CD4-positive, alpha-beta T cell treated with Interleukin-17A for 1 hour (primary cell): ENCODE data around the gene UGT1A9.
A peak's percentile ranks its signal among the peaks of the same experiment; 100 is the strongest.
"Not testable (repeated sequence)": the region's sequence is repeated elsewhere in the genome, so short reads cannot be mapped to it uniquely, and the experiment has no call there.

Source experiments
- DNase-seq: peaks from one replicate; pipeline ENCODE4 v3.0.0-alpha.2; 2020

UGT1A9 gene

GRCh38 chr2:233671290-233672161 is at the start of gene UGT1A9:
TSS of gene UGT1A9 (plus strand) at chr2:233671898. CDS start at chr2:233671935, 37 bp downstream.
- DNase-seq, result no peak

GRCh38 chr2:233627331-233628025 is 44.2 kb upstream of the UGT1A9 start:
- no peak for DNase-seq

- not testable (repeated sequence) for DNase-seq
These were observed 35.4 kb upstream of the UGT1A9 start, which contains the start of gene UGT1A10 for GRCh38 chr2:233636306-233636705. TSS of gene UGT1A10 (plus strand) at chr2:233636448. CDS start at chr2:233636523, 75 bp downstream.

- DNase-seq, result no peak
These were observed 32.9 kb upstream of the UGT1A9 start for GRCh38 chr2:233638836-233639235.

- peak; percentile 1 for DNase-seq
These were observed 31.8 kb upstream of the UGT1A9 start for GRCh38 chr2:233639860-233640259.

GRCh38 chr2:233643128-233643527 is 28.6 kb upstream of the UGT1A9 start:
- DNase-seq, result no peak

- not testable (repeated sequence) for DNase-seq
These were observed 25.7 kb upstream of the UGT1A9 start for GRCh38 chr2:233646033-233646432.

- no peak for DNase-seq
These were observed 20.7 kb upstream of the UGT1A9 start for GRCh38 chr2:233650981-233651380.

- DNase-seq, result no peak
These were observed 20.3 kb upstream of the UGT1A9 start for GRCh38 chr2:233651430-233651829.

GRCh38 chr2:233654501-233654900 is 17.2 kb upstream of the UGT1A9 start:
- no peak for DNase-seq

GRCh38 chr2:233655043-233655442 is 16.7 kb upstream of the UGT1A9 start:
- DNase-seq, result no peak

- DNase-seq, result not testable (repeated sequence)
These were observed 15.8 kb upstream of the UGT1A9 start for GRCh38 chr2:233655943-233656342.

- DNase-seq, result no peak
These were observed 15.3 kb upstream of the UGT1A9 start for GRCh38 chr2:233656443-233656842.

- no peak for DNase-seq
These were observed 13.1 kb upstream of the UGT1A9 start for GRCh38 chr2:233658610-233659009.

- DNase-seq, result no peak
These were observed 7.8 kb upstream of the UGT1A9 start for GRCh38 chr2:233663911-233664310.

GRCh38 chr2:233668605-233669260 is 3.0 kb upstream of the UGT1A9 start:
- DNase-seq, result no peak

- DNase-seq, result no peak
These were observed 1.2 kb downstream of the UGT1A9 start for GRCh38 chr2:233672886-233673285.

- DNase-seq, result no peak
These were observed 2.2 kb downstream of the UGT1A9 start for GRCh38 chr2:233673896-233674295.

- no peak for DNase-seq
These were observed 2.6 kb downstream of the UGT1A9 start for GRCh38 chr2:233674314-233674713.

- no peak for DNase-seq
These were observed 3.3 kb downstream of the UGT1A9 start for GRCh38 chr2:233674995-233675394.

- no peak for DNase-seq
These were observed 4.3 kb downstream of the UGT1A9 start for GRCh38 chr2:233676046-233676445.

- DNase-seq, result no peak
These were observed 7.5 kb downstream of the UGT1A9 start for GRCh38 chr2:233679196-233679595.

- DNase-seq, result no peak
These were observed 8.8 kb downstream of the UGT1A9 start for GRCh38 chr2:233680361-233681045.
